Stimulated activated CD4-positive, alpha-beta T cell treated with anti-CD3 and anti-CD28 coated beads, Interleukin-4, amount 100 ng/mL, for 48 hours (primary cell): ENCODE measurements around the gene BCAS1.
"Not testable (repeated sequence)": the region's sequence is repeated elsewhere in the genome, so short reads cannot be mapped to it uniquely, and the experiment has no call there.

ENCODE experiments used
- DNase-seq, 2 donors: peaks; one replicate each; pipeline ENCODE4 v3.0.0-alpha.2; 2020; ENCODE audit warnings: low read depth in 2 of 2

Gene BCAS1

DNA sequence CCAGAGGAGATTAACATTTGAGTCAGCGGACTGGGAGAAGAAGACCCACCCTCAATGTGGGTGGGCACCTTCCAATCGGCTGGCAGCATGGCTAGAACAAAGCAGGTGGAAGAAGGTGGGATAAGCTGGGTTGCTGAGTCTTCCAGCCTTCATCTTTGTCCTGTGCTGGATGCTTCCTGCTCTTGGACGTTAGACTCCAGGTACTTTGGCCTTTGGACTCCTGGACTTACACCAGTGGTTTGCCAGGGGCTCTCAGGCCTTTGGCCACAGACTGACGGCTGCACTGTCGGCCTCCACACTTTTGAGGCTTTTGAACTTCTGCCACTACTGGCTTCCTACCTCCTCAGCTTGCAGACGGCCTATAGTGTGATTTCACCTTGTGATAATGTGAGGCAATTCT lies 50.8 kb downstream of the BCAS1 start:
- DNase-seq = no peak

GRCh38 chr20:54019127-54019526 lies 51.3 kb downstream of the BCAS1 start:
- DNase-seq = no peak

DNA sequence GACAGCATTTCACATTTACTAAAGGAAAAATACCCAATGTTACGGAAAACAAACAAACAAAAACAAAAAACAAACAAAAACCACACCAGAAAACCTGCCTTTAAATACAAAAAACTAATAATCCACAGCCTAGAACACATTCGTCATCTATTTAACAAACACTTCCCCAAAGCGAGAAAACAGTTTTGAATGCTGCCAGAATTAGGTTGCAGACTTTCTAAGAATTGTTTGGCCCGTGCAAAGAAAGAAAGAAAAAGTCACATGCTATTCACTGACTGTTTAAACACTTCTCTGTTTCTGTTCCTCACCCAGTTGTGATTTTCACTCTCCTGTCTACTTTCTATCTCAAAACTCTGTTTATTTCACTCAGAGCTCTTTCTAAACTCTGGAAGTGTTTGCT lies 52.5 kb downstream of the BCAS1 start:
- no peak for DNase-seq

GRCh38 chr20:54015496-54015895 lies 54.9 kb downstream of the BCAS1 start:
- no peak for DNase-seq

- DNase-seq = no peak
Measured at GRCh38 chr20:54014293-54014926, 56.0 kb downstream of the BCAS1 start.

DNA sequence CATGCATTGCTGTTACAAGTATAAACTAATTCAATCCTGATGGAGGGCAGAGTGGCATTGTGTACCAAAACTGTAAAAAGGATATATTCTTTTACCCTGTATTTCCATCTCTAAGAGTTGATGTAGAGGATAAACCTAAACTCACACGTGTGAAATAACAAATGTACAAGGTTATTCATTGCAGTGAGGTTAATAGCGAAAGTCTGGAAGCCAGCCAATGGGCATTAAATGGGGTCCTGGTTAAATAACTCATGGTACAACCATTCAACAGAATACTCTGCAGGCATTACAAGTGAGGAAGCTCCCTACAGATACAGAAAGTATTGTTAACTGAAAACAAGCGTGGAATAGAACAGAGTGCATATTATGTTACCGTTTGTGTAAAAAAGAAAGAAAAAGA lies 56.9 kb downstream of the BCAS1 start:
- no peak for DNase-seq

DNA sequence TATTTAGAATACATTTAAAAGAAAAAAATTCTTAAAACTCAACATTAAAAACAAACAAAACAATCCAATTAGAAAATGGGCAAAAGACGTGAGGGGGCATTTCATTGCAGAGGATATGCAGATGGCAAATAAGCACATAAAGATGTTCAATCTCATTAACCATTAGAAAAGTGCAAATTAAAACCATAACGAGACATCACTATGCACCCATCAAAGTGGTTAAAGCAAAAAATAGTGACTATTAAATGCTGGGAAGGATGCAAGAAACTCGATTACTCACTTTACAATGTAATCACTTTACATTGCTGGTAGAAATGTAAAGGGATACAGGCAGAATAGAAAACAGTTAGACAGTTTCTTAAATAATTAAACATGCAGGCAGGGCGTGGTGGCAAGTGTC lies 59.0 kb downstream of the BCAS1 start:
- no peak for DNase-seq

- not testable (repeated sequence) for DNase-seq
Measured at GRCh38 chr20:54006216-54006615, 64.2 kb downstream of the BCAS1 start.

DNA sequence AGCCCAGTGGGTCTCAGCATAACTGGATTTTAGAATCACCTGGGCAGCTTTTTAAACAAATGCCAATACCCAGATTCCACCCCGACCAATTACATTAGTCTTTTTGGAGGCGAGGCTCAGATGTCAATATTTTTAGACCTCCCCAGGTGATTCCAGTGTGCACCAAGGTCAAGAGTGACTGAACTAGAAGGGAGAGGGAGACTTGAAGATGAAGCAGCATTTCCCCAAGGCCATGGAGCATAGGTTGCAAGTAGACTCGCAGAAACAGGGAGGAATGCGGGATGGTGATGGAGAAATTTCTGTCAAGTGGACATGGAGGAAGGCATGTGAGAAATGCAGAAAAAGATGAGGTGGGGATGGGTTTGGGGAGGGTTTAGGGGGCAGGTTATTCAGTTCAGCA lies 64.9 kb downstream of the BCAS1 start:
- DNase-seq = no peak

GRCh38 chr20:54004445-54004844 lies 65.9 kb downstream of the BCAS1 start:
- no peak for DNase-seq

- DNase-seq = no peak
Measured at GRCh38 chr20:54002741-54003140, 67.7 kb downstream of the BCAS1 start.

DNA sequence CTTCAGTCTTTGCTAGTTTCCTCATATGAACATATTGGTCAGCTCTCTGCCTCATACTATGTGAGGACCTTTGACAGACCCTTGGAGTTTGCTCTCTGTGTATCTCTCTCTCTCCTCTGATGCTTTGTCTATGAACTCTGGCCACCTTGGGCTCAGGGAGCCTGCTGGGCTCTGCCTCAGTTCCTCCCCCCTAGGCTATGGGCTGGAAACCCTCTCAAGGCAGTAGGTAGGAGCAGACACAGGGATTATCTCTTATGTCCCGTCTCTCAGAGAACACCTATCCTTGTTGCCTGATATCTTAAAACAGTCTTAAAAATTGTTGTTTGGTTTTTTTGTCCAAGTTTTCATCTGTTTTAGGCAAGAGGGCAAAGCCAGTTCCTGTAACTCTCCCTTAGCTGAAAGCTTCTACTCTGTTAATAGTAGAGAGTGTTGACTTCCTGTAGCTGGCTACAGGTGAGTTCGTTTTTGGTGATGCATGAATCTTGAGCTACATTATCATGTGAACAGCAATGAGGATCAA lies 68.3 kb downstream of the BCAS1 start:
- DNase-seq = no peak

- DNase-seq = no peak
Measured at GRCh38 chr20:54000914-54001313, 69.5 kb downstream of the BCAS1 start.

GRCh38 chr20:54000262-54000661 lies 70.1 kb downstream of the BCAS1 start:
- no peak for DNase-seq

GRCh38 chr20:53999077-53999476 lies 71.3 kb downstream of the BCAS1 start:
- DNase-seq = no peak

- DNase-seq = no peak
Measured at GRCh38 chr20:53996584-53997486, 73.6 kb downstream of the BCAS1 start.

GRCh38 chr20:53995949-53996348 lies 74.4 kb downstream of the BCAS1 start:
- no peak for DNase-seq

GRCh38 chr20:53994088-53994487 lies 76.3 kb downstream of the BCAS1 start:
- no peak for DNase-seq

DNA sequence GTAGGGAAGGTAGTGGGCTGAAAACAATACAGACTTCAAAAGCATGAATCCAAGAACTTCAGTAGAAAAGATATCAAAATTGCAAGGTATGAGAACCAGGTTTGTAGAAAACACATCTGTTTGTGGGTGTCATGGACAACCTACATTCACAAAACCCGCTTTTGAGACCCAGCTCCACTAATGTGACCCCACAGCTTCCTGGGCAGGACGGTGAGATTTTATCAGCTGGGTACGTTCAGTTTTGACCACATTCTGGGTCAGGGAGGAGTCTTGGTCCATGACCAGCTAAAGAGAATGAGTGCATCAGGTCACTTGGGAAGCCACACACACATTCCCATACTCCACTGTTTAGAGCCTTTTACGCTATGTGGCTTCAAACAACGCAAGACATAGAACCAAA lies 77.1 kb downstream of the BCAS1 start:
- DNase-seq = no peak

DNA sequence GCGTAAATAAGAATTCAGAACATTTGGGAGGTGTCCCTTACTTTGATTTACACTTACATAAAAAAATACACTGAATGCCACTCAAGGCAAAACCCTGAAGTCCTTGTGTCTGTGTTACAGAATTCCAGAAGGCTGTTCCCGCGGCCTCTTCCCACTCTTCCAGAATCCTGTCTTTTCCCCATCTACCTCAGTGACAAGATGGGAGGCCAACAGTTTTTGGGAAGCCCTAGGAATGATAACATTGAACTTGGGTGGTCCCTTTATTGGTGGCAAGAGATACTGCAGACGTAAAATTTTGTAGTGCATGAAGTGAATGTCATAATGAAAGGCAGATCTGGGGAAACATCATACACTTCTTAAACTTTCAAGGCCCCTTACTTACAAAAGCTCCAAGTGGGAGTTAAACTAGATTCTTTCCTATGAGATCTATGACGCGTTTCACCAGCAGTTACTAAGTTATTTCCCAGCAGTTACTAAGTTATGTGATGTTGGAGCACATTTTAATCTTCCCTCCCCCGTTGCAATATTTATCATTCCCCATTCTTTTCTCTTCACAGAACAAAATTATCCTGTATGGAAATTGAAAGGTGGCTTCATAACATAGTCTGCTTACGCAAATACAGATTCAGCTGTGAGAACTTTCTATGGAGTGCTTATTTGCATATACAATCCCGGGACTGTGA lies 79.5 kb downstream of the BCAS1 start:
- DNase-seq = no peak

GRCh38 chr20:53990003-53990402 lies 80.4 kb downstream of the BCAS1 start:
- DNase-seq = no peak

DNA sequence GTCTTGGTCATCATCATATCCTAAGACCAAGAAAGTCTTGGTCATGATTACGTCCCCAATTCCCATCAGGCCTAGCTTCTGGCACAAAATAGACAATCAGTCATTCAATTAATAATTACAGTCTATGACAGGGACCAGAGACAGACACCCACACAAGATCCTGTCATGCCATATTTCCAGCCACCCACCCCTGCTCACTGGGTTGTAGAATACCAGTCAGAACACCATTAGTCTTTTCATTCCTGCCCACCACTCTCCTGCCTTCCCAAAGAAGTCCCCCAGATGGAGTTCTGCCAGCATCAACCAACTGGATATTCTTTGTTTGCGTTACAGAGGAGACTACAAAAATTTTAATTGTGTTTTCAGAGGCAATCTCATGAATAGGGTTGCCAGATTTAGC lies 81.0 kb downstream of the BCAS1 start:
- no peak for DNase-seq
